ENCODE results near the gene ULK3.
"Not testable (repeated sequence)": the region's sequence is repeated elsewhere in the genome, so short reads cannot be mapped to it uniquely, and the experiment has no call there.

The ULK3 gene, protein sequence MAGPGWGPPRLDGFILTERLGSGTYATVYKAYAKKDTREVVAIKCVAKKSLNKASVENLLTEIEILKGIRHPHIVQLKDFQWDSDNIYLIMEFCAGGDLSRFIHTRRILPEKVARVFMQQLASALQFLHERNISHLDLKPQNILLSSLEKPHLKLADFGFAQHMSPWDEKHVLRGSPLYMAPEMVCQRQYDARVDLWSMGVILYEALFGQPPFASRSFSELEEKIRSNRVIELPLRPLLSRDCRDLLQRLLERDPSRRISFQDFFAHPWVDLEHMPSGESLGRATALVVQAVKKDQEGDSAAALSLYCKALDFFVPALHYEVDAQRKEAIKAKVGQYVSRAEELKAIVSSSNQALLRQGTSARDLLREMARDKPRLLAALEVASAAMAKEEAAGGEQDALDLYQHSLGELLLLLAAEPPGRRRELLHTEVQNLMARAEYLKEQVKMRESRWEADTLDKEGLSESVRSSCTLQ

DNA sequence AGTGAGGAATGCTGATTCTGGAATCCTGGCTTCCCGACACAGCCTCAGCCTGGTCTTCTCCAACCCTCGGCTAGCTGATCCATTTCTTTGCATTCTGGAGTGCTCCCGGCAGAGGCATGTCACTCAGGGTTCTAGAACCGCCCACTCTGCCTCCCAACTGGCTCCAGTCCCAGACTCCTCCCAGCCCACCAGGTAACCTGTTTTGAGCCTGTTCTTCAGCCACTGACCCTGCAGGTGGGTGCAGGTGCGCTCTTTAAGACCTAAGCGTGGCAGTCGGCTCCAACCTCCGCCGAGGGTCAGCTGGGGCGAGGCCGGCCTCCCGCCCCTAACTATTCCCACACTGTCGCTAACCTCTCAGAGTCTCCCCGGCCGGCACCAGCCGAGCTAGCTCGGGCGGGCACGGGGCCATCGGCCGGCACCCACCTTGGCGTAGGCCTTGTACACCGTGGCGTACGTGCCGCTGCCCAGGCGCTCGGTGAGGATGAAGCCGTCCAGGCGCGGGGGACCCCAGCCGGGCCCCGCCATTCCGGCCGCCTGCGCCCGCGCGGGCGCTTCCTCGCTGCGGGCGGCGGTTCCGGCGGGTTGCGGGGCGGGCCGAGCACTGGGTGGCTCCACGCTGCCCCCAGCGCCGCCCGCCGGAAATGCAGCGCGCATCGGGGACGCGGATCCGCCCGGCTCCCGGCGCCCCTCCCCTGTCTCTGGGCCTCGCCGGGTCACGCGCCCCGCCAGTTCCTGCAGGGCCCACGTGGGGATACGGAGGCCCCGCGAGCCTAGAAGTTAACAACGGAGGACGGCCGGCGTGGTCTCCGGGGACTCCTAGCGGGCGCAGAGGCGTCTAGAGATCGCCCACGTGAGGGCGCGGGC lies at the start of gene ULK3:
Gene ULK3, minus strand, starts transcription at position 576 of the 864 bp plus-strand sequence. Its CDS starts 51 bp downstream, at position 525.
- peak; percentile 72 for DNase-seq

DNA sequence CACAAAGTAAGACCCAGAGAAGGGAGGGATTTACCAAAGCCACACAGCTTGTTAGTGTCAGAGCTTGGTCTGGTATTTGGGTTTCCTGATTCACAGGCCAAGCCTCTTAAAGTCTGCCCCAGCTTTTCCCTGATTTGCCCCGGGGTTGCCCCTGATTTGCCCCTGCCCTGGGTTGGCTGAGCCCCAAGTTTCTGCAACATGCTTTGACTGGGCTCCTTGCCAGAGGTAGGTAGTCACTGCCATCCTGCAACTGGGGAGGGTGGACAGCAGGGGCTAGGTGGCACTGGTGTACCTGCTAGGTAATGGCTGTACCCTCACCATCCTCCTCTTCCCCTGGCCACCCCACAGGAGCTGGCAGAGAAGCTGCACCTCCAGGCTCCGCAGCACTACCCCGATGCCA lies 49.4 kb upstream of the ULK3 start:
- DNase-seq = no peak

DNA sequence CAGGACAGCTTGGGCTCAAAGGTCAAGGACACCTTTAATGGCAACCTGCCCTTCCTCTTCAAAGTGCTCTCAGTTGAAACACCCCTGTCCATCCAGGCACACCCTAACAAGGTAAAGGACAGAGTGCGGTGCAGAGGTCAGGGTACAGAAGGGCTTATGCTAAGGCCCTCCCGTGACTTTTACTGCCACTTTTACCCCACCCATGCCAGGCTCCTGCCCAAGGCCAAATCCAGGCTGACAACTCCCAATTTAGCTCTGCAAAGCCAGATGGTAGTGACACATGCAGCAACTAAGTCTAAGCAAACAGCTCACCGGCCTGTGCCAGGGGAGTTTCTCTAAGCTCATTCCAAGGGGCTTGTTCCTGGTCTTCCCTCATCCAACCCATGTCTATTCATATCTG lies 48.5 kb upstream of the ULK3 start:
- DNase-seq = no peak

DNA sequence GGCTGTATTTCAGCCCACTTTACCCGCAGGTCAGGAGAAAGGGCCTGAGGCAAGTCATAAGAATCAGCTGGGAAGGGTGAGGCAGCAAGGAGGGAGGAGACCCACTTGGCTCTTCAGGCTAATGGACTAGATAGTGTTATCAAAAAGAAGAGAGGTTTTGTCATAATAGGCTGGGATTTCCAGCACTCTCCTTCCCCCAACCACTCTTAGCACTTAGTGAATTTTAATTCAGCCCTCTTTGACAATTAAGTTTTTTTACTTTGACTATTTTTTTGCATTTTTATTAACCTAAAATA lies 47.7 kb upstream of the ULK3 start:
- no peak for DNase-seq

DNA sequence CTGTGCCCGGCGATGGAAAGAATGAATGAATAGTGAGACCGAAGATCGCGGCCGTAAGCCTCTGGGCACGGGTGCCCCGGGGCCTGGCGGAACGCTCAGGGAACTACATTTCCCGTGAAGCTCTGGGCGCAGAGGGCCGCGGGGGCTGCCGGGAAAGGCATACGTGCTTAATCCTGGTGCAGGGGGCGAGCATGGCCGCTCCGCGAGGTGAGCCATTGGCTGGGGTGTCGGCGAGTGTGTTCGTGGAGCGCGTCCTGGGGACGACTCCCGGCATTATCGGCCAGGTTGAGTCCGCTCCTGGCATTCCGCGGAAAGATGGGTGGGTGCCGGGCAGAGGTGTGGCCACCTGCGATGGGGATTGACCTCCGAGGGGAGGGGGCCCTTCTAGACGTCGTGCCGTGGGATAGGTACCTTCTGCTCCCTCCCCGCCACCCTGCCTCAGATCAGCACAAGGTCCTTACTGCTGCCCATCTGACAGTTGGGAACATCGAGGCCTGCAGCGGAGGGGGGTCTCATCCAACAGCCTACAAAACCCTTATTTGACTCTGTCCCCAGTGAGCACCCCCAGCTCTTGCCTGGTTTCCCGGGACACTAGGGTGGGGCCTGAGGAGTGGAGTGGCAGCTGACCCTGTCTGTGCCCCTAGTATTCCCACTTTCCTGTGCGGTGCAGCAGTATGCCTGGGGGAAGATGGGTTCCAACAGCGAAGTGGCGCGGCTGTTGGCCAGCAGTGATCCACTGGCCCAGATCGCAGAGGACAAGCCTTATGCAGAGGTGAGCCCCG lies 47.1 kb upstream of the ULK3 start, which contains the start of gene MPI:
Gene MPI, plus strand, starts transcription at position 160 of the 782 bp plus-strand sequence. Its CDS starts 32 bp downstream, at position 192.
- DNase-seq = peak; percentile 56

DNA sequence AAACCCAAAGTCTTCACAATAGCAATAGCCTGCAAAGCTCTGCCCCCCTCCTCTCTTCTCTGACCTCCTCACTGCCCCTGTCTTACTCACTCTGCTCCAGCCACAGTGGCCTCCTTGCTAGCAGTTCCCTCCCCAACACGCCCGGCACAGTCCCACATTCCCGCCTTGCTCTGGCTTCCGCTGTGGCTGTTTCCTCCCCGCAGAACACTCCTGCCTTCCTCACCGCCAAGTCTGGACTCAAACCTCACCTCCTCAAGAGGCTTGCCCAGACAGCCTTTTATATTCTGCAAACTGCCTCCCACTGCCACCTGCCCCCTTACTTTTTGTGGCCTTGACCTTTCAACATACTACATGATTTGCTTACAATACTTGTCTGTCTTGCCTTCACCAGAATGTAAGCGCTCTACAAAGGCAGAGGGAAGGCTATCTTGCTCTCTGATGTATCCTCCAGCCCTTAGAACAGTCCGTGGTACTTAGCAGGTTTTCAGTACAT lies 46.5 kb upstream of the ULK3 start:
- DNase-seq = no peak

DNA sequence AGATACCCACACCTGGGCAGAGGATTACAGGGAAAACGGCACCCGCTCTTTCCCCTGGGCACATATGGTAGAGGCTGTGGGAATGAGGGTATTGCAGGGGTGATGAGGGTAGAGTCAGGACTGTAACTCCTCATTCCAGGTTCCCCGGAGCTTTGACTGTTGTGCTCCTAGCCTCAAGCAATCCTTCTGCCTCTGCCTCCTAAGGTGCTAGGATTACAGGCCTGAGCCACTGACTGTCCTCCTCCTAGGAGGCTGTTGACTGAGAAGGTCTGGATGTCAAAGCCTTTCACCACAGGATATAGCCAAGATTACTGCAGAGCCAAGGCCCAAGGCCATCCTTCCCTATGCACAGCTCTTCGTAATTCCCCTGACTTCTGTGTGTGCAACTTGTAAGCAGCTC lies 45.8 kb upstream of the ULK3 start:
- no peak for DNase-seq

DNA sequence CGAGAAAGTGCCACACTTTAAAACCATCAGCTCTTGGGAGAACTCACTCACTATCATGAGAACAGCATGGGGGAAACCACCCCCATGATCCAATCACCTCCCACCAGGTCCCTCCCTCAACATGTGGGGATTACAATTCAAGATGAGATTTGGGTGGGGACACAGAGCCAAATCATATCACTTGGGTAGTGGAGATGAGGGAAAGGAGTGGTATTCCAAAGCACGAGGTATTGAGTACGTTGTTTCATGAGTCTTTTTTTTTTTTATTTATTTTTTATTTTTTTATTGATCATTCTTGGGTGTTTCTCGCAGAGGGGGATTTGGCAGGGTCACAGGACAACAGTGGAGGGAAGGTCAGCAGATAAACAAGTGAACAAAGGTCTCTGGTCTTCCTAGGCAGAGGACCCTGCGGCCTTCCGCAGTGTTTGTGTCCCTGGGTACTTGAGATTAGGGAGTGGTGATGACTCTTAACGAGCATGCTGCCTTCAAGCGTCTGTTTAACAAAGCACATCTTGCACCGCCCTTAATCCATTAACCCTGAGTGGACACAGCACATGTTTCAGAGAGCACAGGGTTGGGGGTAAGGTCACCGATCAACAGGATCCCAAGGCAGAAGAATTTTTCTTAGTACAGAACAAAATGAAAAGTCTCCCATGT lies 44.7 kb upstream of the ULK3 start:
- not testable (repeated sequence) for DNase-seq

DNA sequence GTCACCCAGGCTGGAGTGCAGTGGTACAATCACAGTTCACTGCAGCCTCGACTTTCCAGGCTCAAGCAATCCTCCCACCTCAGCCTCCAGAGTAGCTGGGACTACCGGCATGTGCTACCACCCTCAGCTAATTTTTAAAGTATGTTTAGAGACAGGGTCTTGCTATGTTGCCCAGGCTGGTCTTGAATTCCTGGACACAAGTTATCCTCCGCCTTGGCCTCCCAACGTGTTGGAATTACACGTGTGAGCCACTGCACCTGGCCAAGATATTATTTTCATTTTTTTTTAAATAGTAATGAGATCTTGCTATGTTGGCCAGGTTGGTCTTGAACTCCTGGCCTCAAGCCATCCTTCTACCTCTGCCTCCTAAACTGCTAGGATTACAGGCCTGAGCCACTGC lies 42.5 kb upstream of the ULK3 start:
- DNase-seq = no peak

DNA sequence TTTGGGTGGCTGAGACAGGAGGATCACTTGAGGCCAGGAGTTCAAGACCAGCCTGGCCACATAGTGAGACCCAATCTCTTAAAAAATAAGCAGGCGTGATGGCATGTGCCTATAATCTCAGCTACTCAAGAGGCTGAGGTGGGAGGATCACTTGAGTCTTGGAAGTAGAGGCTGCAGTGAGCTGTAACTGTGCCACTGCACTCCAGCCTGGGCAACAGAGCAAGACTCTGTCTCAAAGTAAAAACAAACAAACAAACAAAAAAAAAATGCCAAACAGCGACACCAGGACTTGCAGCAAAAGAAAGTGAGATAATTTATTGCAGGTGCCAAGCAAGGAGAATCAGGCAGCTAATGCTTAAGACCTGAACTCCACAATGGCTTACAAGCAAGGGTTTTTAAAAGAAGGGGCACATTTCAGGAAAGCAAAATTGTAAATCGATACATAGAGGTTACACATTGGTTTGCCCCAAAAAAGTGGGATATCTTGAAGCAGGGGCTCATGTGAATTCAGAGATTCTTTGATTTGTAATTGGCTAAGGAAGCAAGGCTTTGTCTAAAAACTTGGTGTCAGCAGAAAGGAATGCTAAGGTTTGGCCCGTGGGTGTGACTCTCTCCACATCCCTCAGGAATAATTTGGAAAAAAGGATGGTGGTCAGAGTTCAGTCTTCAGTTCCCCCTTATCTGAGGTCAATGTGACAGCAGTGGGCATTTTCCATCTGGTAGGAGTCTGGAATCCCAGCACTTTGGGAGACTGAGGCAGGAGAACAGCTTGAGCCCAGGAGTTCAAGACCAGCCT lies 41.7 kb upstream of the ULK3 start:
- no peak for DNase-seq

DNA sequence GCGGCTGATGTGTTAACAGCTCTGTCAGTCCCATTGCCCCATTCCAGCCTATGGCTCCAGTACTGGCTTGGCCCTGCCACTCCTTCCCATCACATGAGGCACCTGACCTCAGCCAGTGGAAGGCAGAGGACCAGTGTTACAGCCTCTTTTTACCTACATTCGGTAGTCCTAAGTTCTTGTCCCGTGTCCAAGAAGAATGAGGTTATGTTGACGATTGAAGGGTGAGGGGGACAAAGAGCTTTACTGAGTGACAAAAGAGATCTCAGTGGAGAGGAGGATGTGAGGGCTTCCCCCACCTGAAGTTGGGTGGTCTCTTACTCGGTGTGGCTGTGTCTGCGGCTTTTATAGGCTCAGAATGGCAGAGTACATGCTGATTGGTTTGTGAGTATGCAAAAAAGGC lies 39.6 kb upstream of the ULK3 start:
- no peak for DNase-seq

DNA sequence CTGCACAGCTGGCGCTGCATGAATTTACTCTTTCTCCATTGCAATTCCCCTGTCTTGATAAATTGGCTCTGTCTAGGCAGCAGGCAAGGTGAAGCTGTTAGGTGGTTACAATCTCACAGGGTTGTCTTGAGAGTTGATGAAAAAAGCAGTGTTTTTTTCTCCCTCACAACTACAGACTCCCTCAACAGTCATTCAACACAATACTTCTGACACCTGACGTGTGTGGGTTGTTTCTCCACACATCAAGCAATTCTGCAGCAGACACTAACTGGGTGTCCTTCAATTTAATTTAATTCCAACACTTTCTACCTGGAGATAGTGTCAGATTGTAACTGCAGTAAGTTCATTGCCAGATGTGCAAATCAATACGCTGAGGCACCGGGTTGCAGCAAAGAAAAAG lies 35.3 kb upstream of the ULK3 start:
- no peak for DNase-seq

DNA sequence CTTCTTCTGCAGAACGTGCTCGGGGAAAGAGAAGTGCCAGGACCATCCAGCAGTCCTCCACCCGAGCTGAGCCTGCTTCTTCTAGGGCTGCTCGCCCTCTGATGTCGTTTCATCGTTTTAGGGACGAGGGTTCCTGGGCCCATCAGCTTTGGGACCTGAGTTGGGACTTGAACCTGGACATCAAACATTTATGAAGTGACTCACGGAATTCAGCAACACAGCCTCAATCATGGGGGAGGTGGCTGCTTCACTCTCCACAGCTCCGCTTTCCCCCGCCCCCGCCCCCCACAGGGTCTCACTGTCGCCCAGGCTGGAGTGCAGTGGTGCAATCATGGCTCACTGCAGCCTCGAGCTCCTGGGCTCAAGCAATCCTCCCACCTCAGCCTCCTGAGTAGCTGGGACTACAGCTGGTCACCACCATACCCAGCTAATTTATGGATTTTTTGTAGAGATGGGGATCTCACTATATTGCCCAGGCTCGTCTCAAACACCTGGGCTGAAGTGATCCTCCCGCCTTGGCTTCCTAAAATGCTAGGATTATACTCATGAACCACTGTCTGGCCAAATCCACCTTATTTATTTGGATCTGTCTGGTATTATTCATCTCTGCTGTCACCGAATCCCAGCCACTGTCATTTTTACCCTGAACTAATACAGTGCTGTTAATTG lies 30.9 kb upstream of the ULK3 start:
- DNase-seq = no peak

DNA sequence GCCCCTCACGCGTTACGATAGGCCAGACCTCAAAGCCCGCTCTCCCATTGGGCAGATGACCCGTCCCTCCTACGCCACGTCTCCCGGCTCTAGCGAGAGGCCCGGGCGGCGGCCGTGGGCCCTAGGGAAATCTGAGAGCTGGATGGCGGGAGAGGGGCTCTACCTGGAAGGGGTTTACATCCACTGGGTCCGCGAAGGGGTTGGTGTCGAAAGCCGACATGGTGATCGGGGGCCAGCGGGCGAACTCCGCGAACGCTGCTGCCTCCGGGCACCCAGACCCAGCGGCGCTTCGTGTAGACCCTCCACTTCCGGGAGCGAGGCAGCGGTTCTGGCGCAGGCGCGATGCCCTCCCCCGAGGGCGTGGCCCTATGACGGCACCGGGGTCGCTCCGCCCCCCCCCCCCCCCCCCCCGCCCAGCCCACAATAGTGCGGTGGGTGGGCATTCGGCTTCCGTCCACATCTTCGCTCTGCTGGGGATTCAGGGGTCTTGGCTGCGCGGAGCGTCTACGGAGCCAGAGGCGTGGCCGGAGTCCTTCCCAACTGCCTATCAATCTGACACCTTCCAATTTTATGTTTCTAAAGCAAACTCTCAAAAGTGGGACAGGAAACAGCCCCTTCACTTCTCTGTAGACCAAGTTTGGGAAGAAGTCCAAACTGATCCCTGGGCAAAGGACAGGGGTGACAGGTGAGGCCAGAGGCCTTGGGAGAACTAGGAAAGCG lies 30.2 kb upstream of the ULK3 start, which contains the start of gene SCAMP2:
Gene SCAMP2, minus strand, starts transcription at position 330 of the 720 bp plus-strand sequence. Its CDS starts 110 bp downstream, at position 220.
- DNase-seq = peak; percentile 89

DNA sequence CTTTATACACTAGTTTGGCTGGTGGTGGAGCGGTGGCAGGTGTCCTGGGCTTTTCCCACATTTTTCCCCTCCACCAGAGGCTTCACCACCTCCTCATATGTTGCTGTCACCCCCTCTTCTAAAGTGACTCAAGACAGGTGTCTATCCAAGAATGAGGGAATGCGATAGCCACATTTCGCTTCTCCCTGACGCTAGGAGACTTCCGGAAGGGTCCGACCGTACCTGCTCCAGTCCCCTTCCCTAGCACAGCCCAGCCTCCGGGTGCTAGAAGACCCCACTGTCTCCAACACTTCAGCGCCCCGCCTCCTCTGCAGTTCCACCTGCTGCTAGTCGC lies 29.7 kb upstream of the ULK3 start:
- no peak for DNase-seq

DNA sequence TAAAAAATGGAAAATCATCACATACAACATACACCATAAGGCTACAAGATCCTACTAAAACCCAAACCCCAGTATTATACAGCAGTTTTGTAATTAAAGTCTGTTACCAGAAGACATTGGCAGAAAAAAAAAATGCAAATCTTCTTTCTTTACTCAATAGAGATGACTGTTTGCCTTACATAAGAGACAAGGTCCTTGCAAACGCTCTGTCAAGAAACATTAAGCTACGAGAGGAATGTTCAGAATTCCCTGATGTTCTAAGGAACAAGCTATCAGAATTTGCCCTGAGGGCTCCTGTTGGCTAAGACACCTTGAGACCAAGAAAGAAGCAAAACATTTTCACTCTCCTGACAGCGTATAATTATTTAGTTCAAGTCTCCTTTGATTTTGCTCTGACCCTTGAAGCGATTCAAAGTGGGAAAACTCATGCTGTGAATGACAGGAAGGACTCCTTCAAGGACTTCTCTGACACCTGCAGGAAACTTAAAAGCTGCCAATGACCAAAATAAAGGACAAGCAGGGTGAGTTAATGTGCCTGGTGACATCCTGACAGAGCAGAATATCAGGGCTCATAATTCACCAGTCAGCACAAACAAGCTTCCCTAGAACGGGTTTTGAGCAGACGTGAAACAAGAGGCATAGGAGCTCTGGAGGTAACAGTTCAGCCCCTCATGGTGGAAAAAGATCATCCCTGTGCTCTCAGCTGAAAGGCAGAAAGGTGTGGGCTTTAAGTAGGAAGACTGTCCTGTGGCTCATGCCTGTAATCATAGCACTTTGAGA lies 27.7 kb upstream of the ULK3 start:
- DNase-seq = no peak

DNA sequence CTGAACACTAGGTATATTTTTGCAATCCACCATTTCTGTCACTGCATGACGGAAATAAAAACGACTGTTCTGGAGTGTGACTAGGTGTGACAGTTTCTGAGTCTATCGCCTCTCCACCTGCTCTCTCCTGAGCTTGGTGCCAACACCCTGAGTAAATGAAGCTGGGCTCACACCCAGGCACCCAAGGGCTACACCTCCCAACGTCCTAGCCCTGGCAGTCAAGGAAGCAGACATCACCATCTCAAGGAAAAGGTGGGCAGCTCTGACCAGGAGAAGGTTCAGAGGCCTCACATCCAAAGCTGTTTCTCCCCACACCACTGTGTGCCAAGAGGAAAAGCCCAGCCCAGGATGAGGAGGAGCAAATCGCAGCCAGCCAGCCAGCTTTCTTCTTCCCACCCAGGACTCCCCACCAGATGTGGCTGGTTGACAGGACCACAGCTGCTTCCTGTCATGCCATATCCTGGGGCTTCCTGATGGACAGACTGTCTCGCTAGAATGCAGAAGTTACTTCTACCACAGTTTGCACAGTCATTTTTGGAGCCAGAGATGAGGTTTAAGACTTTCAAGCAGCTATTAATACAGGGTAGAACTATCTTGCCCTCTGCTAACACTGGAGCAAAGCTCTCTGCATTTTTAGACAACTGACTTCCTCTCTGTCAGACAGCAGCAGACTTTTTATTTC lies 26.9 kb upstream of the ULK3 start:
- no peak for DNase-seq

DNA sequence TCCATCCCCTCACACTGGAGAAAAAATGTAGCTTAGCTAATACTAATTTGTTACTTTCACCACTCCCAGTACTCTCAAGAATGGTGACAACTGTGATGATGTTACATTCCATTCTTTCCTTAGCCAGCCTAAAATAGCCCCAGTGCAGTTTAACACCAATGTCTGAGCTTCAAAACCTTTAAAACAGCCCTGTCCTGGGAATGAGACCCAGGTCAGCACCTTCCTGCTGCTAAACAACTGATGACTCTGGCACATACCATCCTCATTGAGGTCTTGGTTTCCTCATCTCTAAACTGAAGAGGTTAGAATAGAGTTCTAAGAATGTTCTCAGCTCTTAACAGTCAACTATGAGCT lies 26.4 kb upstream of the ULK3 start:
- no peak for DNase-seq

DNA sequence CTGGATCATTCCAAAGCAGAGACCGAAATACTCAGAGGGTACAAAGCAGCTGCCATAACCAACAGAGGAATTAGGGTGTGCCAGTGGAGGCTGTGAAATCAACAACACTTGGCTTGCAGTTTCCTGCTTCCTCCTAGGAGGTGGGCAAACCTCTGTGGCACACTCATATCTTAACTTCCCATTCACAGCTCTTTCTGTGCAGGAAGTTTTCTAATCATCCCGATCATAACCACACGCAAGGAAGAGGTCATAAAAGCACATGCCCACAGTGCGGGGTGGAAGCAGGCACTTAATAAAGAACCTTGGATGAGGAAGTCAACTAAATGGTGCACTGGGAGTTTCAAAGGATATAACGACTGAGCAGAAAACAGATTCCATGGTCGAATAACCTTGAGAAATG lies 25.1 kb upstream of the ULK3 start:
- DNase-seq = no peak

Measured in NCI-H1092 (cell line).